ENCODE results near the gene RNASEH2C.
A peak's percentile ranks its signal among the peaks of the same experiment; 100 is the strongest.
"Not testable (repeated sequence)": the region's sequence is repeated elsewhere in the genome, so short reads cannot be mapped to it uniquely, and the experiment has no call there.

Gene RNASEH2C

DNA sequence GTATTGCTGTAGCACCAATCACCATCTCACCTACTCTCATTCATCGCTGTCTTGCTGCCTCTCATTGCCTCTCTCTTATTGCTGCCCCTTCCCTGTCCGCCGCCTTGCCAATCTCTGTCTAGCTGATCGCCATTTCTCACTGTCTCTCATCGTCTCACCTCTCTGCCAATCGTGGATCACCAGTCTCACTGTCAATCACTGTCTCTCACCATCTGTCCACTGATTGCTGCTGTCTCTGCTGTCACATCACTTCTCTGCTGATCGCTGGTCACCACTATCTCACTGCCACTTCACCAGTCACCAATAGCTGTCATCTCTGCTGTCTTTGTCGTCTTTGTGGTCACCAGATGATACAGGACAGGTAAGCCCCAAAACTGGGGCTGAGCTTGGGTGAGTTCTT is 20.6 kb upstream of the RNASEH2C start:
- no peaks in the 10 kb centered on the region for H3K4me1 ChIP-seq (ENCODE audit: insufficient read depth, low read length)
- peaks cover 4% of the 10 kb centered on the region; the same call in 1 of the 2 replicates for H3K27me3 ChIP-seq (ENCODE audit: insufficient read depth, low read length)
- no peak overlapping the region for H3K9ac ChIP-seq (ENCODE audit: low read depth, low read length)
- no peak overlapping the region for H3K27ac ChIP-seq (ENCODE audit: low read length)
- H3K36me3 ChIP-seq (ENCODE audit: insufficient read depth, low read depth, low read length) = no peaks in the 10 kb centered on the region
- H3K9me3 ChIP-seq (ENCODE audit: insufficient read depth, low read depth, low read length) = peaks cover 21% of the 10 kb centered on the region
- H3K4me3 ChIP-seq (ENCODE audit: low read length) = no peak overlapping the region

GRCh38 chr11:65739022-65739421 is 18.4 kb upstream of the RNASEH2C start:
- no peak overlapping the region for H3K4me3 ChIP-seq (ENCODE audit: low read length)
- H3K9ac ChIP-seq (ENCODE audit: low read depth, low read length) = no peak overlapping the region
- H3K9me3 ChIP-seq (ENCODE audit: insufficient read depth, low read depth, low read length) = peaks cover 28% of the 10 kb centered on the region
- H3K27ac ChIP-seq (ENCODE audit: low read length) = no peak overlapping the region
- no peaks in the 10 kb centered on the region for H3K36me3 ChIP-seq (ENCODE audit: insufficient read depth, low read depth, low read length)
- H3K4me1 ChIP-seq (ENCODE audit: insufficient read depth, low read length) = no peaks in the 10 kb centered on the region
- peaks cover 4% of the 10 kb centered on the region; the same call in 1 of the 2 replicates for H3K27me3 ChIP-seq (ENCODE audit: insufficient read depth, low read length)

DNA sequence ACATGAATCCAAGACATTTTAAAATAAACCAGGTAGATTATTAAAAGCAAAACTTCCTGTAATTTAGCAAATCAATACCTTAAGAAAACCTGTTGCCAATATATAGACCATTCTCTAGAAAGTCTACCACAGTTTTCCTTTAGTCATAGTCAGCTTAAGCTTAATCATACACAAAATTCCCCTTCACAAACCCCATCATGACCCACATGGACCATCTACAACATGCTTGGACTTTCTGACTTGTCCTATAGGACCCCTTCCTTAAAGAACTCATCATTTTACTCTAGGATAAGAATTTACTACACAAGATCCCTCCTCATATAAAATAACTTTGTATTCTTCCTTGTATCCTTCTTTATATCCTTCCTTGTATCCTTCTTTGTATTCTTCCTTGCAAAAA is 16.2 kb upstream of the RNASEH2C start:
- H3K4me3 ChIP-seq (ENCODE audit: low read length) = no peak overlapping the region
- no peaks in the 10 kb centered on the region for H3K4me1 ChIP-seq (ENCODE audit: insufficient read depth, low read length)
- H3K36me3 ChIP-seq (ENCODE audit: insufficient read depth, low read depth, low read length) = no peaks in the 10 kb centered on the region
- peaks cover 4% of the 10 kb centered on the region; the same call in 1 of the 2 replicates for H3K27me3 ChIP-seq (ENCODE audit: insufficient read depth, low read length)
- peaks cover 28% of the 10 kb centered on the region for H3K9me3 ChIP-seq (ENCODE audit: insufficient read depth, low read depth, low read length)
- H3K27ac ChIP-seq (ENCODE audit: low read length) = no peak overlapping the region
- H3K9ac ChIP-seq (ENCODE audit: low read depth, low read length) = no peak overlapping the region

DNA sequence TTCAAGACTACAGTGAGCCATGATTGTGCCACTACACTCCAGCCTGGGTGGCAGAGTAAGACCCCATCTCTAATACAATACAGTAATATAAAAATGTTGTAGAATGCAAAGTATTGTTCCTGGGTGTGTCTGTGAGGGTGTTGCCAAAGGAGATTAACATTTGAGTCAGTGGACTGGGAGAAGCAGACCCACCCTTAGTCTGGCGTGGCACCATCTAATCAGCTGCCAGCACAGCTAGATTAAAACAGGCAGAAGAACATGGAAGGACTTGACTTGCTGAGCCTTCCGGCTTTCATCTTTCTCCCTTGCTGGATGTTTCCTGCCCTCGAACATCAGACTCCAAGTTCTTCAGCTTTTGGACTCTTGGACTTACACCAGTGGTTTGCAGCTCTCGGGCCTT is 14.5 kb upstream of the RNASEH2C start:
- H3K9ac ChIP-seq (ENCODE audit: low read depth, low read length); H3K27ac ChIP-seq (ENCODE audit: low read length); H3K4me1 ChIP-seq (ENCODE audit: insufficient read depth, low read length); H3K36me3 ChIP-seq (ENCODE audit: insufficient read depth, low read depth, low read length); H3K27me3 ChIP-seq (ENCODE audit: insufficient read depth, low read length); H3K4me3 ChIP-seq (ENCODE audit: low read length): not testable (repeated sequence)
- H3K9me3 ChIP-seq (ENCODE audit: insufficient read depth, low read depth, low read length) = peaks cover 28% of the 10 kb centered on the region

- H3K27ac ChIP-seq (ENCODE audit: low read length) = no peak overlapping the region
- no peak overlapping the region for H3K4me3 ChIP-seq (ENCODE audit: low read length)
- no peaks in the 10 kb centered on the region for H3K4me1 ChIP-seq (ENCODE audit: insufficient read depth, low read length)
- H3K27me3 ChIP-seq (ENCODE audit: insufficient read depth, low read length) = no peaks in the 10 kb centered on the region
- peaks cover under 1% of the 10 kb centered on the region; the same call in 1 of the 2 replicates for H3K9me3 ChIP-seq (ENCODE audit: insufficient read depth, low read depth, low read length)
- H3K9ac ChIP-seq (ENCODE audit: low read depth, low read length) = no peak overlapping the region
- no peaks in the 10 kb centered on the region for H3K36me3 ChIP-seq (ENCODE audit: insufficient read depth, low read depth, low read length)
Observed at GRCh38 chr11:65730461-65730860, 9.9 kb upstream of the RNASEH2C start.

- H3K4me1 ChIP-seq (ENCODE audit: insufficient read depth, low read length) = no peaks in the 10 kb centered on the region
- H3K9ac ChIP-seq (ENCODE audit: low read depth, low read length) = no peak overlapping the region
- no peak overlapping the region for H3K4me3 ChIP-seq (ENCODE audit: low read length)
- H3K27ac ChIP-seq (ENCODE audit: low read length) = no peak overlapping the region
- no peaks in the 10 kb centered on the region for H3K36me3 ChIP-seq (ENCODE audit: insufficient read depth, low read depth, low read length)
- H3K27me3 ChIP-seq (ENCODE audit: insufficient read depth, low read length) = no peaks in the 10 kb centered on the region
- H3K9me3 ChIP-seq (ENCODE audit: insufficient read depth, low read depth, low read length) = no peaks in the 10 kb centered on the region; the same call in 1 of the 2 replicates
Observed at GRCh38 chr11:65727865-65728264, 7.3 kb upstream of the RNASEH2C start.

DNA sequence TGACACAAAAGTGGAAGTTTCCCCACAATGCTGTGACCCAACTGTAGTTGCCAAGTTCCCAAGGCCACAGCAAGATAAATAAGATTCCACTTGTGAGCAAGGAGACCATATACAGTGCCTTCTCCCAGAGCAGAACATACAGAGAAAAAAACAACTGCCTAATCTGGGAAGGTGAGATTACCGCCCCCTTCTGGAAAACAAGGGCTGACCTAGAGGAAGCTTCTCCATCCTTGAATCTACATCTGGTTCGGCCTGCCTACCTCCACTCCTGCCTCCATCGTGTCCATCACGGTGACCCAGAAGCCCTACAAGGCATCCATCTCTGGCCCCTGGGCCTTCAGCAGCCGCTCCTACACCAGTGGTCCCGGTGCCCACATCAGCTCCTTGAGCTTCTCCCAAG is 6.1 kb upstream of the RNASEH2C start:
- no peaks in the 10 kb centered on the region for H3K36me3 ChIP-seq (ENCODE audit: insufficient read depth, low read depth, low read length)

DNA sequence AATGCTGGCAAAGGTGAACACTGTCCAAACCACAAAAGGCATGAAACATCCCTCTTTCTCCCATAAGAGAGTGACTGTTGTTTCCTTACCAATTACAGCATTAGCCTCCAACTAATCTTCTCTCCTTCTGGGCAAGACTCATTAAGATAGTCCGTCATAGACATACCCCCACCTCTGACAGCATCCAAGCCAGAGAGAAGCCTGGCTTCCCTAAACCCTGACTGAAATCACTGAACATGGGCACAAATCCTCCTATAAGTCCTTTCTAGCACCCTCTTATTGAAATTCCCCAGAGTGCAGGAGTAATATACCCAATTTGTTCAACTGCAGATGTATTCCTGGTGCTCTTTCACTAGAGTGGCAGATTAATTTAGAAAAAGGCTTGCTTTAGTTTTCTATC is 1.7 kb upstream of the RNASEH2C start:
- H3K9ac ChIP-seq (ENCODE audit: low read depth, low read length) = no peak overlapping the region
- H3K4me3 ChIP-seq (ENCODE audit: low read length) = no peak overlapping the region

More for the DNA sequence above, 6.1 kb upstream of the RNASEH2C start:
- no peaks in the 10 kb centered on the region; the same call in 1 of the 2 replicates for H3K9me3 ChIP-seq (ENCODE audit: insufficient read depth, low read depth, low read length)
- H3K9ac ChIP-seq (ENCODE audit: low read depth, low read length) = no peak overlapping the region
- H3K27me3 ChIP-seq (ENCODE audit: insufficient read depth, low read length) = no peaks in the 10 kb centered on the region
- no peaks in the 10 kb centered on the region for H3K4me1 ChIP-seq (ENCODE audit: insufficient read depth, low read length)
- H3K4me3 ChIP-seq (ENCODE audit: low read length) = no peak overlapping the region
- H3K27ac ChIP-seq (ENCODE audit: low read length) = no peak overlapping the region

GRCh38 chr11:65719871-65720210 is 757 bp downstream of the RNASEH2C start:
- peak overlapping the region; percentile 88 for H3K9ac ChIP-seq (ENCODE audit: low read depth, low read length)
- no peaks in the 10 kb centered on the region for H3K9me3 ChIP-seq (ENCODE audit: insufficient read depth, low read depth, low read length)
- no peaks in the 10 kb centered on the region for H3K4me1 ChIP-seq (ENCODE audit: insufficient read depth, low read length)
- peak overlapping the region; percentile 92 for H3K4me3 ChIP-seq (ENCODE audit: low read length)
- H3K36me3 ChIP-seq (ENCODE audit: insufficient read depth, low read depth, low read length) = peaks cover 44% of the 10 kb centered on the region
- peak overlapping the region; percentile 40 for H3K27ac ChIP-seq (ENCODE audit: low read length)
- H3K27me3 ChIP-seq (ENCODE audit: insufficient read depth, low read length) = no peaks in the 10 kb centered on the region

More for the DNA sequence above, 1.7 kb upstream of the RNASEH2C start:
- Histone ChIP-seq H3K9me3 (ENCODE audit: insufficient read depth, low read depth, low read length) (no peaks in the 10 kb centered on the region), H3K4me1 (ENCODE audit: insufficient read depth, low read length) (no peaks in the 10 kb centered on the region), H3K36me3 (ENCODE audit: insufficient read depth, low read depth, low read length) (peaks cover 21% of the 10 kb centered on the region), H3K27me3 (ENCODE audit: insufficient read depth, low read length) (no peaks in the 10 kb centered on the region), H3K27ac (ENCODE audit: low read length) (no peak overlapping the region)

- no peak overlapping the region; the same call in 1 of the 2 replicates for H3K9ac ChIP-seq (ENCODE audit: low read depth, low read length)
- peak overlapping the region; percentile 92; the same call in 1 of the 2 replicates for H3K4me3 ChIP-seq (ENCODE audit: low read length)
Observed at GRCh38 chr11:65718964-65719492, 1.6 kb downstream of the RNASEH2C start.

DNA sequence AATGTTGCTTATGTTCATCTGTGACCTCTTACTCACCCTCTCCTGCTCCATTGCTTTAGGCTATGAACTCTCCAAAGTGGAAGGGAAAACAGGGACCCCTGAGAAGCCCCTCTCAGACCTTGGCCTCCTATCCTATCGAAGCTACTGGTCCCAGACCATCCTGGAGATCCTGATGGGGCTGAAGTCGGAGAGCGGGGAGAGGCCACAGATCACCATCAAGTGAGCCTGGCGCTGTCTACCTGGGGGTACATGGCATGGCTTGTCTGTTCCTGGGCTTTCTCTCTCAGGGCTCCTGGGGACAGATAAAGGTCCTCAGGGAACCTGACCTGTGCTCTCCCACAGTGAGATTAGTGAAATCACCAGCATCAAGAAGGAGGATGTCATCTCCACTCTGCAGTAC is 2.1 kb downstream of the RNASEH2C start:
- Histone ChIP-seq H3K9me3 (ENCODE audit: insufficient read depth, low read depth, low read length) (no peaks in the 10 kb centered on the region), H3K27ac (ENCODE audit: low read length) (no peak overlapping the region), H3K4me3 (ENCODE audit: low read length) (no peak overlapping the region), H3K27me3 (ENCODE audit: insufficient read depth, low read length) (no peaks in the 10 kb centered on the region), H3K4me1 (ENCODE audit: insufficient read depth, low read length) (no peaks in the 10 kb centered on the region), H3K36me3 (ENCODE audit: insufficient read depth, low read depth, low read length) (peaks cover 57% of the 10 kb centered on the region), H3K9ac (ENCODE audit: low read depth, low read length) (no peak overlapping the region)

More at GRCh38 chr11:65718964-65719492, 1.6 kb downstream of the RNASEH2C start:
- Histone ChIP-seq H3K27me3 (ENCODE audit: insufficient read depth, low read length) (no peaks in the 10 kb centered on the region), H3K36me3 (ENCODE audit: insufficient read depth, low read depth, low read length) (peaks cover 52% of the 10 kb centered on the region), H3K27ac (ENCODE audit: low read length) (no peak overlapping the region), H3K9me3 (ENCODE audit: insufficient read depth, low read depth, low read length) (no peaks in the 10 kb centered on the region), H3K4me1 (ENCODE audit: insufficient read depth, low read length) (no peaks in the 10 kb centered on the region)

DNA sequence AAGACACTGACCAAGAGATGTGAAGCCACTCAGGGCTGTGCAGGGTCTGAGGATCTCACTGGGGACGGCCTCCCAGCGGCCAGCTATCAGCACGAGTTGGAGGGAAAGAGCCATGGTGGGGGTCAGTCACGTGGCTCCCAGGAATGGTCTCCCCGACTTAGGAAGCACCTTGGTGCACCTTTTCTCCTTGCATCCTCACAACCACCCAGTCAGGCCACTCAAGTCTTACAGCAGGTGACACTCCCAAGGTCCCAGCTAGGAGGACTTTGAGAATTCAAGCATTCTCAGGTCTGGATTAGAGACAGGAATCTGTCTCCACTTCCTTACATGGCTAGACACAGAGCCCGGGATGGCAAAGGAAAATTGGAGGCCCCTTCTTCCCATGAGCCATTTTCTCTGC is 2.7 kb downstream of the RNASEH2C start:
- Histone ChIP-seq H3K4me3 (ENCODE audit: low read length) (no peak overlapping the region), H3K4me1 (ENCODE audit: insufficient read depth, low read length) (no peaks in the 10 kb centered on the region), H3K9ac (ENCODE audit: low read depth, low read length) (no peak overlapping the region), H3K27me3 (ENCODE audit: insufficient read depth, low read length) (no peaks in the 10 kb centered on the region), H3K36me3 (ENCODE audit: insufficient read depth, low read depth, low read length) (peaks cover 62% of the 10 kb centered on the region), H3K9me3 (ENCODE audit: insufficient read depth, low read depth, low read length) (no peaks in the 10 kb centered on the region), H3K27ac (ENCODE audit: low read length) (no peak overlapping the region)

All from iPS-20b (cell line).